SK-N-SH treated with all-trans-retinoic acid at 6 μM for 48 hours (cell line): ENCODE measurements around the gene TMPRSS5.

Source experiments
- ATAC-seq: fragments of 200-7000 bp; cut with Tn5 transposase; 3 replicates; pipeline ENCODE4 v1.9.1; 2020; ENCODE audit warnings: mild to moderate bottlenecking, moderate library complexity
- ARNTL ChIP-seq: fragments of 450-650 bp; formaldehyde crosslinking; IDR thresholded peaks from 2 replicates; pipeline ENCODE4 v1.5.0; 2020; ENCODE audit warnings: low read depth, mild to moderate bottlenecking, moderate library complexity, borderline replicate concordance
- BACH2 ChIP-seq: fragments of 250-450 bp; sonication (Bioruptor Pico); IDR thresholded peaks from 2 replicates; pipeline ENCODE4 v1.9.0; 2021; ENCODE audit warnings: mild to moderate bottlenecking, borderline replicate concordance
- CSDC2 ChIP-seq: fragments of 250-450 bp; sonication (Bioruptor Pico); IDR thresholded peaks from 2 replicates; pipeline ENCODE4 v1.5.0; 2020; ENCODE audit warnings: mild to moderate bottlenecking, moderate library complexity
- ESRRG ChIP-seq: fragments of 250-450 bp; sonication (Bioruptor Pico); IDR thresholded peaks from 2 replicates; pipeline ENCODE4 v1.6.1; 2021; ENCODE audit warnings: mild to moderate bottlenecking
- GLIS3 ChIP-seq: fragments of 250-450 bp; sonication (Bioruptor Pico); IDR thresholded peaks from 2 replicates; pipeline ENCODE4 v1.5.0; 2020; ENCODE audit warnings: mild to moderate bottlenecking, moderate library complexity
- ISL1 ChIP-seq: fragments of 250-450 bp; sonication (Bioruptor Pico); IDR thresholded peaks from 2 replicates; pipeline ENCODE4 v2.1.2; 2022; ENCODE audit warnings: mild to moderate bottlenecking, moderate library complexity
- OSR1 ChIP-seq: fragments of 250-450 bp; sonication (Bioruptor Pico); IDR thresholded peaks from 2 replicates; pipeline ENCODE4 v1.8.0; 2022; ENCODE audit warnings: moderate library complexity, mild to moderate bottlenecking, inconsistent platforms
- PPARA ChIP-seq: fragments of 250-450 bp; sonication (Bioruptor Pico); IDR thresholded peaks from 2 replicates; pipeline ENCODE4 v1.5.0; 2020; ENCODE audit warnings: mild to moderate bottlenecking, borderline replicate concordance
- RARB ChIP-seq: fragments of 250-450 bp; sonication (Bioruptor Pico); IDR thresholded peaks from 2 replicates; pipeline ENCODE4 v1.8.0; 2021; ENCODE audit warnings: mild to moderate bottlenecking, moderate library complexity
- SNAI2 ChIP-seq: fragments of 250-450 bp; sonication (Bioruptor Pico); IDR thresholded peaks from 2 replicates; pipeline ENCODE4 v1.5.0; 2020; ENCODE audit warnings: mild to moderate bottlenecking, moderate library complexity
- TCF4 ChIP-seq: fragments of 250-450 bp; sonication (Bioruptor Pico); IDR thresholded peaks from 2 replicates; pipeline ENCODE4 v1.8.0; 2021; ENCODE audit warnings: mild to moderate bottlenecking, moderate library complexity, borderline replicate concordance
- TOX ChIP-seq: fragments of 250-450 bp; sonication (Bioruptor Pico); IDR thresholded peaks from 2 replicates; pipeline ENCODE4 v1.8.0; 2021; ENCODE audit warnings: mild to moderate bottlenecking, moderate library complexity, borderline replicate concordance
- ZC3H10 ChIP-seq: fragments of 250-450 bp; sonication (Bioruptor Pico); IDR thresholded peaks from 2 replicates; pipeline ENCODE4 v1.5.1; 2021; ENCODE audit warnings: mild to moderate bottlenecking, moderate library complexity
- ZFP3 ChIP-seq: fragments of 250-450 bp; sonication (Bioruptor Pico); IDR thresholded peaks from 2 replicates; pipeline ENCODE4 v1.5.0; 2020; ENCODE audit warnings: mild to moderate bottlenecking, moderate library complexity
- ZFP30 ChIP-seq: fragments of 450-650 bp; formaldehyde crosslinking; IDR thresholded peaks from 2 replicates; pipeline ENCODE4 v1.5.0; 2022; ENCODE audit warnings: mild to moderate bottlenecking, moderate library complexity
- ZNF565 ChIP-seq: fragments of 450-650 bp; formaldehyde crosslinking; conservative IDR thresholded peaks from 2 replicates; pipeline ENCODE4 v1.5.0; 2020; ENCODE audit warnings: low read depth, mild to moderate bottlenecking, moderate library complexity
- ZNF70 ChIP-seq: fragments of 450-650 bp; formaldehyde crosslinking; IDR thresholded peaks from 2 replicates; pipeline ENCODE4 v1.5.0; 2020; ENCODE audit warnings: mild to moderate bottlenecking, moderate library complexity
- ZNF8 ChIP-seq: fragments of 450-650 bp; formaldehyde crosslinking; IDR thresholded peaks from 2 replicates; pipeline ENCODE4 v1.5.0; 2020; ENCODE audit warnings: mild to moderate bottlenecking, moderate library complexity
- TF ChIP-seq, protein P1 (sequence below): fragments of 250-450 bp; sonication (Bioruptor Pico); IDR thresholded peaks from 2 replicates; pipeline ENCODE4 v1.5.0; 2020; ENCODE audit warnings: mild to moderate bottlenecking, moderate library complexity
- TF ChIP-seq, protein P2 (sequence below): fragments of 250-450 bp; sonication (Bioruptor Pico); IDR thresholded peaks from 2 replicates; pipeline ENCODE4 v1.8.0; 2021; ENCODE audit warnings: low read depth, mild to moderate bottlenecking, moderate library complexity, borderline replicate concordance
- TF ChIP-seq, protein P3 (sequence below): fragments of 250-450 bp; sonication (Bioruptor Pico); IDR thresholded peaks from 2 replicates; pipeline ENCODE4 v1.5.1; 2021; ENCODE audit warnings: mild to moderate bottlenecking, moderate library complexity
- TF ChIP-seq, protein P4 (sequence below): fragments of 250-450 bp; sonication (Bioruptor Pico); IDR thresholded peaks from 2 replicates; pipeline ENCODE4 v1.8.0; 2020; ENCODE audit warnings: mild to moderate bottlenecking, moderate library complexity, borderline replicate concordance
- TF ChIP-seq, protein P5 (sequence below): fragments of 250-450 bp; sonication (Bioruptor Pico); IDR thresholded peaks from 2 replicates; pipeline ENCODE4 v1.5.1; 2020; ENCODE audit warnings: low read depth, mild to moderate bottlenecking, moderate library complexity

Gene TMPRSS5

DNA sequence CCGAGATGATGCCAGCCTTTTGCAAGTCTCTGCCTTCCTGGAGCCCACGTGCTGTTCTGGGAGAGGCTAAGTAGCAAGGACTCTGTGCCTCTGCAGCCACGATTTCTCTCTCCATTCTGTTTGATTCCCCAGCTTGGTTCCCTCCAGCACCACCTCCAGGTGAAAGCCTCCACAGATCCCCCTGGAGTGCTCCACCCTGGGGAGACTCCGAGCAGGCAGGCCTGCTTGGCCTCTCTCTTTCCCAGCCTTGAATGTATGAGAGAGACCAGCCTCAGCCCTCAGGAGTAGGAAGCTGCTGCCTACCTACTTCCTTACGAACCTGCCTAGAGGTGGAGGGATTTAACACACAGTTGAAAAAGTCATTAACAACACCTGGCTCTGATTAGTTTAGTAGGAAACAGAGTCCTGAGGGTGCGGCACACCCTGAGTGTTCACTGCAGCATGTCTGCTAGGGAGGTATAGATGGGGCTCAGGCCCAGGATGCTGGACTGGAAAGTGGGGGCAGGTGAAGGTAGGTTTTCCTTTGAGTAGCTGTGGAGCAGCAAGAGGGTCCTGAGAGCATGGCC lies 22.5 kb downstream of the TMPRSS5 start (continued):
- TF ChIP-seq BACH2 (CRISPR knock-in tag), result no peak
- TF ChIP-seq, all 23 proteins: peak for 0

DNA sequence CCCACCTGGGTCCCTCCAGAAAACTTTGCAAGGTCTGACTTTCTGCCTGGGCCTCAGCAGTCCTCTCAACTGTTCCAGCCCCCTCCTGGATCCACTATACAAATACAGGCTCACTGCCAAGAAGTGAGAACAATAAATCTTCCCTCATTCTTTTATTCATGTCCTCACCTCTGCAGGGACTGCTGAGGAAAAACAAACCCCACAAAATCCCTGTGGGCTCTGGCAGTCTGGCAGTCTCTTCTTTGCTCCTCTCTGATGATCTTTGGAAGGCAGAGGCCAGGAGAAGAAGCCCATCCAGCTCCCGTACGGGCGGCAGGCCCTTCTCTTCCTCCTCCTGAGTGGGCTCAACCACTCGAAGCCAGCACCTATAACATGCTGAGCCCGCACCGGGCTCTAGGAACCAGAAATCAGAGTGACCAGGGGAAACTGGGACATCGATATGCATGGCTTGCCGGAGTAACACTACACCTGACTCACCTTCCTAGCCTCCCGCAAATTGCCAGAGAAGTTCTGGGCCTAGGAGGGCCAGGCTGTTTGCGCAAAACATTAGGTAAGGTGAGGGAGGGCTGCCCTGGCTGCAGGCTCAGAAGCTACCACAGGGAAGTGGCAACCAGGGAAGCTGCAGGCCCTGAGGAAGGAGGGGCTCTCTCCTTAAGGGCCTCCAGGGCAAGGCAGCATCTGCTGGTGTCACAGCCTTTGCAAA lies 24.2 kb downstream of the TMPRSS5 start:
- TF ChIP-seq ARNTL, result no peak
- 0 out of 2 replicates have a peak, but pooled peaks have one; percentile 17 for TF ChIP-seq ISL1 (CRISPR knock-in tag)
- TF ChIP-seq GLIS3, result no peak
- no peak for TF ChIP-seq PPARA (CRISPR knock-in tag)

DNA sequence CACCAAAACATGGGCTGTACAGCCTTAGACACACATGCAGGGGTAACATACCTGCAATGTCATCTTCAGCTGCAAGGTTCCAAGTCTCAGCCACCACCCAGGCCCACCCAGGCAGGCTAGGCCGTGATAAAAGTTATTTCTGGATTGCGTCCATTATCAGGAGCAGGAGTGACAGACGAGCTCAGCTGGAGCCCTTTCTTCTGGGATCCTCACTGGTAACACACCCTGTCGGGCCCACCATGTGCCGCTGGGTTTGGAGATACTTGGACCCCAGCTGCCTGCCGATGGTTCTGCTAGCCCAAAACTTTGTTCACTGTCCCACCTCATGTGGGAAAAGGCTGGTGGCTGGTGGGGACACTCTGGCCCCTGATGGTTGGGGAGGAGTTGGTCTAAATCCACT lies 24.8 kb downstream of the TMPRSS5 start:
- TF ChIP-seq ZFP3 (CRISPR knock-in tag) (no peak), ARNTL (no peak), CSDC2 (no peak), OSR1 (CRISPR knock-in tag) (no peak), TCF4 (CRISPR knock-in tag) (no peak), ZFP30 (CRISPR knock-in tag) (no peak), ESRRG (no peak), PPARA (CRISPR knock-in tag) (no peak), SNAI2 (no peak)
- TF ChIP-seq, protein P1, sequence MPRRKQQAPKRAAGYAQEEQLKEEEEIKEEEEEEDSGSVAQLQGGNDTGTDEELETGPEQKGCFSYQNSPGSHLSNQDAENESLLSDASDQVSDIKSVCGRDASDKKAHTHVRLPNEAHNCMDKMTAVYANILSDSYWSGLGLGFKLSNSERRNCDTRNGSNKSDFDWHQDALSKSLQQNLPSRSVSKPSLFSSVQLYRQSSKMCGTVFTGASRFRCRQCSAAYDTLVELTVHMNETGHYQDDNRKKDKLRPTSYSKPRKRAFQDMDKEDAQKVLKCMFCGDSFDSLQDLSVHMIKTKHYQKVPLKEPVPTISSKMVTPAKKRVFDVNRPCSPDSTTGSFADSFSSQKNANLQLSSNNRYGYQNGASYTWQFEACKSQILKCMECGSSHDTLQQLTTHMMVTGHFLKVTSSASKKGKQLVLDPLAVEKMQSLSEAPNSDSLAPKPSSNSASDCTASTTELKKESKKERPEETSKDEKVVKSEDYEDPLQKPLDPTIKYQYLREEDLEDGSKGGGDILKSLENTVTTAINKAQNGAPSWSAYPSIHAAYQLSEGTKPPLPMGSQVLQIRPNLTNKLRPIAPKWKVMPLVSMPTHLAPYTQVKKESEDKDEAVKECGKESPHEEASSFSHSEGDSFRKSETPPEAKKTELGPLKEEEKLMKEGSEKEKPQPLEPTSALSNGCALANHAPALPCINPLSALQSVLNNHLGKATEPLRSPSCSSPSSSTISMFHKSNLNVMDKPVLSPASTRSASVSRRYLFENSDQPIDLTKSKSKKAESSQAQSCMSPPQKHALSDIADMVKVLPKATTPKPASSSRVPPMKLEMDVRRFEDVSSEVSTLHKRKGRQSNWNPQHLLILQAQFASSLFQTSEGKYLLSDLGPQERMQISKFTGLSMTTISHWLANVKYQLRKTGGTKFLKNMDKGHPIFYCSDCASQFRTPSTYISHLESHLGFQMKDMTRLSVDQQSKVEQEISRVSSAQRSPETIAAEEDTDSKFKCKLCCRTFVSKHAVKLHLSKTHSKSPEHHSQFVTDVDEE, result no peak
- ATAC-seq, result no peak

More for the DNA sequence above, 24.2 kb downstream of the TMPRSS5 start:
- no peak for ATAC-seq

DNA sequence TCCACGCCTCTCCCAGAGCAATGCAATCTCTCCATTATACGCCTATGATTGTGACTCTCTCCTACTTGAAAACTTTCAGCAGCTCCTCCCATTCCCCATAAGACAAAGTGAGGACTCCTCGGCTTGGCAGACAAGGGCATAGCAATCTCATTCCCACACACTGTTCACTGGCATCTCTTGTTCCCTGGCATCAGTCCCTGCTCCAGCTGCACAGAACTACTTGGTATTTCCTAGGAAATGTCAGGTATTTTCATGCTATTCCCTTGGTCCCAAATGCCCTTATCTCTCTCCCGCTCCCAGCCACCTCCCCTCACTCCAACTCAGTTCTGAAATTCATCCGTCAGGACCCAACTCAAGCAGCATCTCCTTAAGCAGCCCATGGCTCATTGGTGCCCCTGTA lies 28.4 kb downstream of the TMPRSS5 start:
- no peak for ATAC-seq
- TF ChIP-seq ZNF565 (no peak), BACH2 (CRISPR knock-in tag) (no peak), ARNTL (no peak), ZNF8 (CRISPR knock-in tag) (no peak), ZNF70 (no peak), OSR1 (CRISPR knock-in tag) (no peak), SNAI2 (no peak), TOX (CRISPR knock-in tag) (no peak), ESRRG (no peak)

DNA sequence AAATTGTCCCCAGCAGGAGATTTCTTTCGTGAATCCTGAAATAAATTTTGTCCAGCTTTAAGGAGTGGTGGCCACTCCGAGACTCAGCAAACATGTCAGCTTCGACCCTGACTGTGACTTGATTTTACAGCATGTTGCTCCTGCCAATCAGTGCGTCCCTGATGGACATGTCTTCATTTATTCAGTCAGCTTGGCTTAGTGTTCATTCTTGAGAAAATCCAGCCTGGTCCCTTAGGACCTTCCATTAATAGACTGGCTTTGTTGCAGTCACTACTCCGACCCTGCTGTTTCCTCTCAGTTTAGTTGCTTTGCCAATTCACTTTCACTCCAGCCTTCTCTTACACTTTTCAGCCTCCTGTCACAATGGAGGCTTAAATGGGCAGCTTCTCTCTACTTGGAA lies 30.5 kb downstream of the TMPRSS5 start:
- TF ChIP-seq ESRRG (no peak), RARB (CRISPR knock-in tag) (no peak), ZC3H10 (CRISPR knock-in tag) (no peak), OSR1 (CRISPR knock-in tag) (no peak), ISL1 (CRISPR knock-in tag) (no peak), ARNTL (no peak)
- TF ChIP-seq, protein P2, sequence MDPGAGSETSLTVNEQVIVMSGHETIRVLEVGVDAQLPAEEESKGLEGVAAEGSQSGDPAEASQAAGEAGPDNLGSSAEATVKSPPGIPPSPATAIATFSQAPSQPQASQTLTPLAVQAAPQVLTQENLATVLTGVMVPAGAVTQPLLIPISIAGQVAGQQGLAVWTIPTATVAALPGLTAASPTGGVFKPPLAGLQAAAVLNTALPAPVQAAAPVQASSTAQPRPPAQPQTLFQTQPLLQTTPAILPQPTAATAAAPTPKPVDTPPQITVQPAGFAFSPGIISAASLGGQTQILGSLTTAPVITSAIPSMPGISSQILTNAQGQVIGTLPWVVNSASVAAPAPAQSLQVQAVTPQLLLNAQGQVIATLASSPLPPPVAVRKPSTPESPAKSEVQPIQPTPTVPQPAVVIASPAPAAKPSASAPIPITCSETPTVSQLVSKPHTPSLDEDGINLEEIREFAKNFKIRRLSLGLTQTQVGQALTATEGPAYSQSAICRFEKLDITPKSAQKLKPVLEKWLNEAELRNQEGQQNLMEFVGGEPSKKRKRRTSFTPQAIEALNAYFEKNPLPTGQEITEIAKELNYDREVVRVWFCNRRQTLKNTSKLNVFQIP (CRISPR knock-in tag), result no peak
- no peak for ATAC-seq

DNA sequence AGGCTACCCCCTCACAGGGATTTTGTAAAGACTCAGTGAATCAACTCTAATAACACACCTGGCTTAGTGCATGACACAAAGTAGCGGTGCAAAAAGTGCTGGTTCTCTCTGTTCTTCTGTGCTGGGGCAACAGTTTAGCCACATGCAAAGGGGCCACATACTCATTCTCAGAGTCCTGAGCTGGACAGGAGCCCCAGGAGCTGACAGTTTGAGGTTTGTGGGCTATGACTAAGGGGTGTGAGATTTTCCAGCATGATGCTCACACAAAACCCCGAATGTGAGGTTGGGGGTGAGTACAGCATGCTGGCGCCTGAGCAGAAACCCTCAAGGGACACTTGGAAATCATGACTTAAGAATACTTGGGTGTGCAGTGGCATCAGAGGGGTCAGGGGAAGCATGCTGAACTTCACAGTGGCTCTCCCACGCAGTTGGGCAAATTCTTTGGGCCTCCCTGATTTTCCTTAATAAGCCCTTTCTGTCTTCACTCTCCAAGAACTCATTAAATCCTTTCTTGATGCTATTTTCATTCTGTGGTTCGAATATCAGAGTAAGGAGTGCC lies 31.0 kb downstream of the TMPRSS5 start:
- TF ChIP-seq, protein P3, sequence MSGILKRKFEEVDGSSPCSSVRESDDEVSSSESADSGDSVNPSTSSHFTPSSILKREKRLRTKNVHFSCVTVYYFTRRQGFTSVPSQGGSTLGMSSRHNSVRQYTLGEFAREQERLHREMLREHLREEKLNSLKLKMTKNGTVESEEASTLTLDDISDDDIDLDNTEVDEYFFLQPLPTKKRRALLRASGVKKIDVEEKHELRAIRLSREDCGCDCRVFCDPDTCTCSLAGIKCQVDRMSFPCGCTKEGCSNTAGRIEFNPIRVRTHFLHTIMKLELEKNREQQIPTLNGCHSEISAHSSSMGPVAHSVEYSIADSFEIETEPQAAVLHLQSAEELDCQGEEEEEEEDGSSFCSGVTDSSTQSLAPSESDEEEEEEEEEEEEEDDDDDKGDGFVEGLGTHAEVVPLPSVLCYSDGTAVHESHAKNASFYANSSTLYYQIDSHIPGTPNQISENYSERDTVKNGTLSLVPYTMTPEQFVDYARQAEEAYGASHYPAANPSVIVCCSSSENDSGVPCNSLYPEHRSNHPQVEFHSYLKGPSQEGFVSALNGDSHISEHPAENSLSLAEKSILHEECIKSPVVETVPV (CRISPR knock-in tag), result no peak
- TF ChIP-seq, protein P4, sequence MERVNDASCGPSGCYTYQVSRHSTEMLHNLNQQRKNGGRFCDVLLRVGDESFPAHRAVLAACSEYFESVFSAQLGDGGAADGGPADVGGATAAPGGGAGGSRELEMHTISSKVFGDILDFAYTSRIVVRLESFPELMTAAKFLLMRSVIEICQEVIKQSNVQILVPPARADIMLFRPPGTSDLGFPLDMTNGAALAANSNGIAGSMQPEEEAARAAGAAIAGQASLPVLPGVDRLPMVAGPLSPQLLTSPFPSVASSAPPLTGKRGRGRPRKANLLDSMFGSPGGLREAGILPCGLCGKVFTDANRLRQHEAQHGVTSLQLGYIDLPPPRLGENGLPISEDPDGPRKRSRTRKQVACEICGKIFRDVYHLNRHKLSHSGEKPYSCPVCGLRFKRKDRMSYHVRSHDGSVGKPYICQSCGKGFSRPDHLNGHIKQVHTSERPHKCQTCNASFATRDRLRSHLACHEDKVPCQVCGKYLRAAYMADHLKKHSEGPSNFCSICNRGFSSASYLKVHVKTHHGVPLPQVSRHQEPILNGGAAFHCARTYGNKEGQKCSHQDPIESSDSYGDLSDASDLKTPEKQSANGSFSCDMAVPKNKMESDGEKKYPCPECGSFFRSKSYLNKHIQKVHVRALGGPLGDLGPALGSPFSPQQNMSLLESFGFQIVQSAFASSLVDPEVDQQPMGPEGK, result no peak
- TF ChIP-seq, protein P5, sequence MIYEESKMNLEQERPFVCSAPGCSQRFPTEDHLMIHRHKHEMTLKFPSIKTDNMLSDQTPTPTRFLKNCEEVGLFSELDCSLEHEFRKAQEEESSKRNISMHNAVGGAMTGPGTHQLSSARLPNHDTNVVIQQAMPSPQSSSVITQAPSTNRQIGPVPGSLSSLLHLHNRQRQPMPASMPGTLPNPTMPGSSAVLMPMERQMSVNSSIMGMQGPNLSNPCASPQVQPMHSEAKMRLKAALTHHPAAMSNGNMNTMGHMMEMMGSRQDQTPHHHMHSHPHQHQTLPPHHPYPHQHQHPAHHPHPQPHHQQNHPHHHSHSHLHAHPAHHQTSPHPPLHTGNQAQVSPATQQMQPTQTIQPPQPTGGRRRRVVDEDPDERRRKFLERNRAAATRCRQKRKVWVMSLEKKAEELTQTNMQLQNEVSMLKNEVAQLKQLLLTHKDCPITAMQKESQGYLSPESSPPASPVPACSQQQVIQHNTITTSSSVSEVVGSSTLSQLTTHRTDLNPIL (CRISPR knock-in tag), result no peak
- no peak for TF ChIP-seq CSDC2
- TF ChIP-seq ZNF70, result no peak
- TF ChIP-seq ZFP30 (CRISPR knock-in tag), result no peak
- TF ChIP-seq ZNF8 (CRISPR knock-in tag), result no peak
- TF ChIP-seq TCF4 (CRISPR knock-in tag), result no peak
- no peak for TF ChIP-seq TOX (CRISPR knock-in tag)
- TF ChIP-seq ESRRG, result no peak
- ATAC-seq, result peak; percentile 60
